Activated gamma-delta T cell treated with anti-CD3 and anti-CD28 coated beads, Interleukin-2, amount 50 U/mL, for 16 hours (primary cell): ENCODE data around the gene CRACDL.

Experiments
- DNase-seq: peaks from one replicate; pipeline ENCODE4 v3.0.0-alpha.2; 2020; ENCODE audit warnings: low read depth

Gene CRACDL

DNA sequence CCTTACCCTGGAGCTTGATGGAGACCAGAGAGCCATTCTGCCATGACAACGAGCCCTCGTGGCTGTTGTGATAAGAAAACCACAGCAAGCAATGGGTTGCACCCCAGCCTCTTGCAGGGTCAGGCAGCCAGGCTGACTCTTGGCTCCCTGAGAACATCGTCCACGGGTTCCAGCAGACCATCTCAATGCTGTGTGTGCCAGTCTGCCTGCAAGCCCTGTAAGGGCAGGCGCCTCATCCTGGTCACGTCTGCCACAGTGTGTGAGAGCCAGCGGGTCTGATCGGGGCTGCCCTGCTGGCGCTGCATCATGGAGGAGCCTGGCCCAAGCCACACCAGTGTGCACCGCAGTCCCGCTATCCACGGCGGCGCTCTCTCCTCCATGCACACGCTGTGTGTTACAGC lies 134.1 kb downstream of the CRACDL start:
- no peak for DNase-seq

DNA sequence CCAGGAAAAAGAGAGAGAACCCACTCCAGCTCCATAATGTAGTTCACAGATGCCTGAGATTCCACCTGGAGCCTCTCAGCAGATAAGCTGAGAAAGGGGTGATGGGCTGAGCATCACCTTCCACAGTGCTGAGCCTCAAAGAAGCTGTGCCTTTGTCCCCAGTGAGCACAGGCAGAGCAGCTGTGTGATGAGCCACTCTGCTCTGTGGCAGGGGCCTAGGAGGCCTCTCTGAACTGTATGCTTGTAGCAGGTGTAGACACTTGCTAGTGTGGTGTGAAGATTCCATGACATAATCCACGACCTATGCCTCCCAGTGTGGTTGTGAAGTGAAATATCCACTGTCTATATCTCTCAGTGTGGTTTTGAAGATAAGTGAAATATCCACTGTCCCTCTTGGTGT lies 134.7 kb downstream of the CRACDL start:
- DNase-seq, result no peak

DNA sequence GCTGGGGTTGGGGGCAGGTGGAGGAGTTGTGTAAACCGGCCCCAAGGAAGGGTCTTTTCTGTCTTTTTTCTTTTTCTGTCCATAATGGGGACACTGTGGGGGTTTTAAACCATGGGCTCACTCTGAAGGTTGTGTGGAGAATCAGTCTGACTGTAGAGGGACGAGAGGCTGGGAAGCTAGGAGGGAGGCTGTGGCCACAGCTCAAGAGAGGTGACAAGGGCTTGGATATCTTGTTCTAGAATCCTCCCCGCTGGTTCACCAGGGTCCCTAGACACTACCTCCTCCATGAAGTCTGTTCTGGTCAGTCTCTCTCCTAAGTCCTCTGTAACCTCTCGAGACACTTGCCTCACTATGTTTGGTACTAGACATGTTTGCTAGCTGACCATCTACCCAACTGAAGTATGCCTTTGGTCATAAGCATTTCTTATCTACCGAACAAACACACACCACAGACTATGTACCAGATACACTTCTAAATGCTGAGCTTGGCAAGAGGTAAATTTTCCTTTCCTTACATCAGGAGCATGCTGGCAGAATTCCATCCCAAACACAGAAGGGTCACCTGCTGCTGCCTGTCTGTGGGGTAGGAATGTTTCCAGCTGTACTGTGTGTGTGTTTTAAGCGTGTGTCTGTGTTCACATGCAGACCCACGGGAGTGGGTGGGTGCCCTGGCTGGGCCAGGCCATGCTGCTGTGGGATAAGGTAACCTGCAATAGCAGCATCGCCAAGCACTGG lies 135.5 kb downstream of the CRACDL start:
- DNase-seq, result no peak

DNA sequence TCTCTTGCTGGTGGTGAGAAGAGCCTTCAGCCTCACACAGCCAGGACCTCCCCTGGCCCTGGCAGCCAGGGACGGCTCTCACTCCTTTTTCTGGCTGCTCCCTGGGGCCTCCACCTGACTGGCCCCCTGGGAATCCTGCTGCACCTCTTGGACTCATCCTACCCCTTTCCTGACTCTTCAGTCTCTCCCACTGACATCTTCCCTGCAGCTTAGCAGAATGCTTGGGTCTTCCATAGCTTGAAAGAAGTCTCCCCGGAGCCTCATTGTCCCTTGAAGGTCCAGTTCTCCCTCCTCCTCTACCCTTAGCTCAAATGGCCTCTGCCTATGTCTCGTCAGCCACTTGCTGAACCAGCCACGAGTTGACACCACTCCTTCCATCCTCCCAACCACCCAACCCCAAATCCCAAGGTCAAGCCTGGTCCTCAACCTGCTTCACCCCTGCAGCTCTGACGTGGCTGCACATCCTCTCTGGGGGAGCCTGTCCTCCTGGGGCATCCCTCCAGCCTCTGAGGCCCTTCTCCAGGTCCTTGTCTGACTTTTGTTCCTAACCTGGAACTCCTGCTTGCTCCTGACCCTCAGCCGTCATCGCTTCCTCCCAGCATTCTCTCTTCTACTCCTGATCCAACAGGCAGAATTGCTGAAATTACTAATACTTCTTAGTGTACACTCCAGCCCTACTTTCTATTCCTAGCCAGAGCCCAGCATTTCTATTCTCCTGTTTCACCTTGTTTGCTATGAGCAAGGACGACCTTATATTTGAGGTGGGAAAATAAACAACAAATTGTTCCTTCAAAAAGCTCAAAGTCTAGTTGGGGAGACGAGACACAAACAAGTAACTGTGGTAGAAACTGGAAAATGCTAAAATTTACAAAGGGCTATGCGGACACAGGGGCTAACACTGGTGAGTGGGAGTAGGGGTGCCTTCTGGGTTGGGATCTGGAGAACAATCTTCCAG lies 136.4 kb downstream of the CRACDL start:
- no peak for DNase-seq

DNA sequence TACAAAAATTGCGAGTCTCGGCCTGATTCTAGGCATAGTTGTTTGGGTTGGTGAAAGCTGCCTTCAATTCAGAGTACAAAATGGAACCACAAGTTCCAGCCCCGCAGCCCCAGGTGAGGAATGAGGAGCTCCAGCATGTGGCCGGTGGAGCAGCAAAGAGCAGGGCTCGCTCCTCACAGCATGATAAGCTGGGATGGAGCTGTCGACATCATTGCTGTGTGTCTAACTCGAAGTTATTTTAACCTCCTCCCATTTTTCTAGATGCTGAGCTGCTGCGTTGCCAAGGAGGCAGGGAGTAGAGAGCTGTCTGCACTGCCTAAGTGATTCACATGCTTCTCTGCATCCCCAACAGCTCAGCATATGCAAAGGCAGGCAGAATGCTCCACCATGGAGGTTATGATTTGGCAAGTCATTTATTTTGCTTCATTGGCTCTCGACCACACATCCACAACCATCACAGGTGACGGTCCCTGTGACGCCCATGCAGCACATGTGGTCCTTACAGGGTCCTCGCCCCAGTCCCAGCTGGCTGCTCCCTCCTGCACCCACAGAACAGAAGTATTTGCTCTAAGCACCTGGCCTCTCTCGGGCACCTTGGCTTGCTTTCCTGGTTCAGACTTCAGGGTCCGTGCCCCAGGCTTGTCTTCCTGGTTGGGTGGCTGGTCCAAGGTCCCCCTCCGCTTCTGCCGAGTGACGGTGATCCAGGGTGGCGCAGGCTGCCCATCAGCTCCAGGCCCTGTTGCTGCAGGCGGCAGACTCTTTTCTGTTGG lies 139.1 kb downstream of the CRACDL start:
- DNase-seq, result no peak

DNA sequence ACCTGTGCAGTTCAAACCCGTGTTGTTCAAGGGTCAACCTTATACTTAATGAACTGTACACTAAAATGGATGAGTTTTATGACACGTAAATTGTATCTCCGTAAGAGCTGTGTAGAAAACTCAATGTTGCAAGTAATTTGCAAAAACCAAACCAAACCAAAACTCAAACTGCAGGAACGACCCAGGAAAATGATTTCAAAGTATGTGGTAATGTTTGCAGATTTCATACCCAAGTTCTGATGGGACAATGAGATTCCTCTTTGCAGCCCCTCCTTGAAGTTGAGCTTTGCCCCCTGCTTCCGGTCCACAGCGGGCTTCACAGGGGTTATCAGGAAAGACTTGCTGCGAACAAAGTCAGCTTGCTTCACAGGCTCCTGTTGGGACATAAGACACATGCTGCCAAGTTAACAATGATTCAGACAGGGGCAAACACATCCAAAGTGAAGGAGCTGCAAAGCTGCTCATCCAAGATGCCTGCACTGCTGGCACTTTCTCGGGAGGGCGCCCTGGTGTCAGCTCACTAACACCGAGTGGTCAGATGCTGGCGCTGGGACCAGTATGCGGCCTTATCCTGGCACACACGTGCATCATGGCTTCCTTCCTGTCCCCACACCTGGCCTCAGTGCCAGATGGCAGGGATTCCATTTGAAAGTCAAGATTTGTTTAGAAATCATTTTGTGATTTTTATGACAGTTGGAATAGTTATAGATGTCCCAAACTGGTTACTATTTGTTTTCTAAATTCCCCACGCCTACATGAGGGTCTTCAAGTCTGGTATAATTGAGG lies 139.9 kb downstream of the CRACDL start:
- DNase-seq, result no peak

DNA sequence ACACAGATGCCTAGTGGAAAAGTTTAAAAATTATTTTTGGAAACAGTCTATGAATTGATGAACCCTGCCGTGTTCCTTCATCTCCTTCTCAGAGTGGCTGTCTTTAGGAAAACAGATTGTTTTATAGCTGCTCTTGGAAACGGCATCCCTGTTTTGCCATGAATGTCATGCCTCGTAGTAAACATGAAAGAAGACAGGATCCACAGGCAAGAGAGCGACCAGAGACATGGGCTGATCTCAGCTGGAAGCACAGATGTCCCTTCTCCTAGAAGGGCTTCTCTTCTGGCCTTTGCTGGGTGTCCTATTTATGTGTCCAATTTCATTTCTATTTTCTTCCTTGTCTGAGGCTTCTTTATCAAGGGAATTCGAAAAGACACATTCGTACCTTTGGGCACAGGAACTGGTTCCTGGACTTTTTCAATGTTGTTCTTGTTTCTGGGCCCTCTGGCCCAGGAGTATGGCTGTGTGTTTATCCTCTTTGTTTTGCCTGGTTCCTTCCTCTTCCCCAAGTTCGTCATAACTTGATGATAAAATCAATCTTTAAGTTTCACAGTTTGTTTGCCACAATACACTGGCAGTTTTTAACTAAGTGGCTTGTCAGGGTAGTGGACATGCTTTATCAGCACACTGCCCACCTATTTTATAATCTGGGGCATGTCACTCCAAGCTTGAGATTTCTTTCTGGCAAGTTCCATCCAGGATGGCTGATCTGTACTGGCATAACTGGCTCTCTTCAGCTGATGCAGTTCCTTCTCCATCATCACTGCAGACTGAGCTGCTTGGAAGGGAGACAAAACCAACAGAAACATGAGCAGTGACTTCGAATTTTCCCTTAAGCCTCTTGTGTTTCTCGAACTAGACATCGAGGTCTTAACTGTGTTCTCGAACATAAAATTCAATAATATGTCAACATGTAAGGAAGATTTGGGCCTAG lies 141.9 kb downstream of the CRACDL start:
- DNase-seq, result no peak

DNA sequence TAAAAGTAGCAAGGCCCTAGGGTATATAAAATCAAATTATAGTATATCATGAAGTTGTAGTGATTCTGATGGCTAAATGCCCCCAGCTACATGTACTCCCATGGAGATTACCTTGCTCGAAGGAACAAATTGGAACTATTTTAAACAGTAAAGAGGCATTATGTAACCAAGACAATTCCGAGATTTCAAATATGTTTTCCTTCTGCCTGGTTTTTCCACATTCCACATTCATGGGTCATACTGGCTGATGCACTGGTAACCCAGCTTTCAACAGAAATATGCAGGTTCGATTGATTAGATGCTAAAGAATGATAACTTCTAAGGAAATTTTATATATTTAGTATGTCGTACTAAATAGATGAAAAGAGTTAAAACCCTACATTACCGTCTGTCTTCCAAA lies 142.8 kb downstream of the CRACDL start:
- no peak for DNase-seq

DNA sequence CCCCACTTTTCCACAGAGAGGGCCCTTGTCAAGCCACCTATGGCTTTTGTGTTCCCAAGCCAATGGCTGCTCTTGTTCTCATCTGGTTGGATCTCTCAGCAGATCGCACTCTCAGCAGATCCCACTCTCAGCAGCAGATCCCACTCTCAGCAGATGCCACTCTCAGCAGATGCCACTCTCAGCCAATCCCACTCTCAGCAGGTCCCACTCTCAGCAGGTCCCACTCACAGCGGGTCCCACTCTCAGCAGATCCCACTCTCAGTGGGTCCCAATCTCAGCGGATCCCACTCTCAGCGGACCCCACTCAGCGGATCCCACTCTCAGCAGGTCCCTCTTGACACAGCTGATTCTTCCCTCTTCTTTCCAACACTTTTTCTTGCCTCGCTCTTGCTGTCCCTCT lies 145.8 kb downstream of the CRACDL start:
- DNase-seq, result no peak

DNA sequence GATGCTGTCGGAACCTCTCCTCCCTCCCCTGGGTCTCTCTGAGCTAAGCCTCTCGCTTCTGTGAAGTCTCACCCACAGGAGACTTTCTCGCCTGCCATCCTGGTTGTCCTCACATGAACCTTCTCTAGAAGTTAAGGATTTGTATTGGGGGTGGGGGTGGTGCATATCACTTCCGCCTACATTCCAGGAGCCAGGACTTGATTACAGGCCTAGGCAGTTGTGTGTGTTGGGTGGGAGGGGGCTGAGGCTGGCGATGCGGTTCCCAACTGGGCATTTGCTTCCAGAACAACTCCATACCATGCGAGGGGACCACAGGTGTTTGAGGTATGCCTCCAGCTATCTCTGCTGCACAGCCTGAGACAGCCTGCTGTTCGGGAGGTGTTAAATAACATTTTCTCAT lies 148.3 kb downstream of the CRACDL start:
- no peak for DNase-seq

DNA sequence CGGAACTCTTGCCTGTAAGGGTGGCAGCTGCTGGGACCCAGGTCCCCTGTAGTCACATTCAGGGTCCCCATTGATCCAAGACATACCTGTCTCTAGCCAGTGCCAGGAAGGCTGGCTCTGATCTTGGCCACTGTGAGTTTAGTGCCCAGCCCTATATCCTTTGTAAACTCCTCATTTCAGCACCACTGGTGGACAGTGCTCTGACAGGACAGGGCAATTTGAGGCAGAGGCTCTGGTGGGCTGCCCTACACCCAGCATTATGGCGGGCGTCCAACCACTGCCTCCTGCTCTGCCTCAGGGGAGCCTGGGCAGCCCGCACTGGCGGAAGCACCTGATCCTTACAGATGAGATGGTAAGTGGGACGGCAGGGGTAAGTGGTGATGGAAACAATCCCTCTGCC lies 149.8 kb downstream of the CRACDL start:
- no peak for DNase-seq

DNA sequence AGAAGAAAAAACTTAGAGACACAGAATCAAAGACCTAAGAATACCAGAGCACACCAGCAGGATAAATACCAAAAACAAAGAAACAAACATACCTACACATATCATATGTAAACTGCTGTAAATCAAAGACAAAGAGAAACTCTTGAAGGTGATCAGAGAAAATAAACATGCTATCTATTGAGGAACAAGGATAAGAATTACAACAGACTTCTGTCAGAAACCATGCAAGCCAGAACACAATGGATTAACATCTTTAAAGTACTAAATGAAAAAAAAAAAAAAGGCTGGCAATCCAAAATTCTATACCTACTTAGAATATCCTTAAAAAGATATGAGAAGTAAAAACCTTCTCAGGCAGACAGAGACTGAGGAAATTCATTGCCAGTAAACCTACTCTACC lies 153.5 kb downstream of the CRACDL start:
- DNase-seq, result no peak

DNA sequence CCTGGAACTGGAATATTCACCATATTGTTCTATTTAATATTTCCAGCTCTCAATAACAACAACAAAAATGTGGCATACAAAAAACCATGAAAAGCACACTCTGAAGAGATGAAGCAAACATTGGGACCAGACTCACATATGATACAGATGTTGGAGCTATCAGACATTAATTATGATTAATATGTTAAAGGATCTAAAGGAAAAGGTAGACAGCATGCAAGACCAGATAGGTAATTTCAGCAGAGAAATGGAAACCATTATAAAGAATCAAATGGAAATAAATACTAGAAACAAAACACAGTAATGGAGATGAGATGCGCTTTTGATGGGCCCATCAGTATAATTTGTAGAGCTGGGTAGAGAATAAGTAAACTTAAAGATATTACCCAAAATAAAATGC lies 154.2 kb downstream of the CRACDL start:
- no peak for DNase-seq

DNA sequence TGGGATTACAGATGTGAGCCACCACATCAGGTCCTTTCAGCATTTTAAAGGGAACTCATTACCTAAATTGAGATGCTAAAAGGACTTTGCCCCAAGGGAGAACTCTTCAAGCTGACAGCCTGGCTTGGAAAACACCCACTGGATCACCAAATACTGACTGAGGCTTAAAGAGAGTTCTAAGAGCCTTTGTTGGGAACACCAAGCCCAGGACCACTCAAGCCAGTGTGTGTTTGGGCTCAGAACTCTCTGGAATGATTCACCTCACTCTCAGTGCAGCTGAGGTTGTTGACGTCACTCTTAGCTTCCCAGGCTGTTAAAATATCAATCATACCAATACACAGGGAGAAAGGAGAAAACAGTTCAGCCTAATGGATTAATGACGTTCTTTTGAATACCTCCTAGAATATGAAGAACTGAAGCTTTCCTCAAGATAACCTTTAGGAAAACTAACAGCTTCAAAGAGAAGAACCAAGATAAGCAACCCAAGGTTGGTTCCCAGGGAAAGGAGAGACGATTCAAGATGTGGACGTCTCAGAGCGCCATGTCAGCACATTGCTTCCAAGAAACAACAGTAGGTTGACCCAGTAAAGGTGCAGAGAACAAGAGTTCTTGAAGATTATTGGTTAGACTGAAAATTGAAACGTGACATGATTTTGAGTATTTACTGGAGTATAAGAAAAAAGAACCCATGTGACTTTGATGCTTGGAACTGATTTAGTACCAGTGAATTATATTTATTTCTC lies 157.1 kb downstream of the CRACDL start:
- DNase-seq, result no peak

DNA sequence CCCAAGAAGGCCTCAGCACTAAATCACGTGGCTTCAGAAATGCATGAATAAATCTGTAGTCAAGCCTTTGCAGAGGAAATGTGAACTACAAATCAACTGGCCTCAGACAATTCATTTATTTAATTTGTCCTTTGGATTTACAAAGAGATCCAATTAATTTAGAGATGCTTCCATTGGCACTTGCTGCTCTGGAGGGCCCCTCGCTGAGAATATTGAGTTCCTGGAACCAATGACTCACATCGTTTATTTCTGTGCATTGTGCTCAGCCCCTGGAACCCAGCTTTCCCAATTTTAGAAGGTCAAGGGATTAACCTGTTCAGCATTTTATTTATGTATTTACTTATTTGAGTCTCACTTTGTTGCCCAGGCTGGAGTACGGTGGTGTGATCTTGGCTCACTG lies 157.9 kb downstream of the CRACDL start:
- no peak for DNase-seq

DNA sequence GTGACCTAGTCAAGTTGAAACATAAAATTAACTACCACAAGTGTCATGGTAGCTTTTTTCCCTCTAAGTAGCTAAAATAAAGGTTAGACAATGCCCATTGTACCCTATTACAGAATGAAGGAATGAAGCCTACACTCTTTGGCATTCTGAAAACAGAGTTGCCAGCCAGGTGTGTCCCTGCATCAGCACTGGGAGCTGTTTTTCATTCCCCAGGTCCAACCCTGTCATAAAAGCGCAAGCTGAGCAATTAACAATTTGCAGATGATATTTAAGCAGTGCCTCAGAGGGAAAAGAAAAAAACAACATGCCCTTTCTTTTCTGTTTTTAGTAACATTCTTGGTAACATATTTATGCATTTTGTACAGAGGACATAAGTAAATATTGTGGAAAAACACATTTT lies 158.3 kb downstream of the CRACDL start:
- no peak for DNase-seq

DNA sequence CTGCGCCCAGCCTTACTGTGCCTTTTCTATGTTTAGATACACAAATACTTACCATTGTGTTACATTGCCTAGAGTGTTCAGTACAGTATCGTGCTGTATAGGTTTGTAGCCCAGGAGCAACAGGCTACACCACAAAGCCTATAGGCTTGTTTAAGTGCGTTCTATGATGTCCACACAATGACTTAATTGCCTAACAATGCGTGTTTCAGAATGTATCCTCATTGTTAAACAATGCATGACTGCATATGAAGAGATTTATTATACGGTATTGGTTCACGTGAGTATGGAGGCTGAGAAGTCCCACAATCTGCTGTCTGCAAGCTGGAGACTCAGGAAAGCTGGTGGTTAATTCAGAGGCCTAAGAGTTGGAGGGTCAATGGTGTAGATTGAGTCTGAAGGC lies 158.9 kb downstream of the CRACDL start:
- DNase-seq, result no peak

DNA sequence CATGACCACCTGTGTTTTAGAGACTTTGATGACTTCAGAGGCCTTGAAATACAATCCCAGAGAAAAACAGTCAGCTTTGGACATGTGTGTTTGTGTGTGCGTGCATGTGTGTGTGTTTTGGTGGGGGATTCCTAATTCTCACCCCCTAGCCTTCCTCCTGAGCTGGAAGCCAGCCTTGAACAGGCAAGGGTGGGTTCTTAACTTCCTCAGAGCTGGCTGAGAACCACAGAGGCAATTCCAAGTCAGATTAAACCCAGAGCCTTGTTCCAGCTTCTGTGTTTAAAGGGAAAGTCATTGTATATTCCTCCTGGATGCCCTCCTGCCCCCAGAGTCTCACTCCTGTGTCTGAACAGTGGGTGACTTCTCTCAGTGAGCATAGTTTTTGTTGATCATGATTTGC lies 159.9 kb downstream of the CRACDL start:
- no peak for DNase-seq

DNA sequence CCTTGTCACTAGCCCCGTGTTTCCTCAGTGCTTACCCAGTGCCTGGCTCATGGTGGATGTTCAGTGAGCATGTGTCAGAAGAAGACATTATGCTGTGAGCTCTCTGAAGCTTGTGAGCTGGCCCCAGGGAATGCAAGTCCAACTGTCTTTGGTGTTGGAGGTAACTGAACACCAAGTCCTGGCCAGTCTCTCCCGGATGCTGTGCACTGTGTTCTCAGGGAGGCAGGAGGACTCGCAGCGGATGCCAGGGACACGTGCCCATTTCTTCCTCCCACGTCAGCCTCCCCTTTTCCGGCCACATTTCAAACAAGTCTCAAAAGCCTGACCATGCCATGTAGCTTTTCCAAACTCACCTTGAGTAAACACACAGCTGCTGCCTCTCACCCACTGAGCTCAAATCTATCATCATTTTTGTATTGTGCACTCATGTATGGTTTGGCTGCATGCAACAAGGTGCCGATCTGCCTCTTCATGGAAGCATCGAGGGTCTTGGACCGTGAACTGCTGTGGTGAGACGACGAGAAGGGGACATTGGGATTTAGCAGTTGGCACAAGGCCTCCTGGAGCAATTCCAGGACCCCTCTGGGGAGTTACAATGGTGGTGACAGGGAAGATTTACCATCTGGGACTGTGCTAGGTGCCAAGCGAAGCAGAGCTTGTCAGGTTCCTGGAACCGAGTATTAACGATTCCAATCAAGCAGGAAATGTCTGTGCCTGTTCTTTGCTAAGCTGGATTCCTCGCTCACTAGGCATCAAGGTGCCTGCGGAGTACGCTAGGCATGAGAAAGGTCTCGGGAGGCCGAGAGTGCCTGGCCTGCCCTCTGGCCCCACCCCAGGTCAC lies 160.7 kb downstream of the CRACDL start:
- no peak for DNase-seq
